SK-N-SH treated with all-trans-retinoic acid at 6 μM for 48 hours (cell line): ENCODE data around the gene FOXD1.

Experiments
- ATAC-seq: fragments of 200-7000 bp; cut with Tn5 transposase; 3 replicates; pipeline ENCODE4 v1.9.1; 2020; ENCODE audit warnings: mild to moderate bottlenecking, moderate library complexity
- ARNTL ChIP-seq: fragments of 450-650 bp; formaldehyde crosslinking; IDR thresholded peaks from 2 replicates; pipeline ENCODE4 v1.5.0; 2020; ENCODE audit warnings: low read depth, mild to moderate bottlenecking, moderate library complexity, borderline replicate concordance
- BACH2 ChIP-seq: fragments of 250-450 bp; sonication (Bioruptor Pico); IDR thresholded peaks from 2 replicates; pipeline ENCODE4 v1.9.0; 2021; ENCODE audit warnings: mild to moderate bottlenecking, borderline replicate concordance
- CREB5 ChIP-seq: fragments of 250-450 bp; sonication (Bioruptor Pico); IDR thresholded peaks from 2 replicates; pipeline ENCODE4 v1.5.1; 2020; ENCODE audit warnings: low read depth, mild to moderate bottlenecking, moderate library complexity
- CSDC2 ChIP-seq: fragments of 250-450 bp; sonication (Bioruptor Pico); IDR thresholded peaks from 2 replicates; pipeline ENCODE4 v1.5.0; 2020; ENCODE audit warnings: mild to moderate bottlenecking, moderate library complexity
- ESRRG ChIP-seq: fragments of 250-450 bp; sonication (Bioruptor Pico); IDR thresholded peaks from 2 replicates; pipeline ENCODE4 v1.6.1; 2021; ENCODE audit warnings: mild to moderate bottlenecking
- PATZ1 ChIP-seq: fragments of 250-450 bp; sonication (Bioruptor Pico); IDR thresholded peaks from 2 replicates; pipeline ENCODE4 v1.8.0; 2020; ENCODE audit warnings: mild to moderate bottlenecking, moderate library complexity, borderline replicate concordance
- PPARA ChIP-seq: fragments of 250-450 bp; sonication (Bioruptor Pico); IDR thresholded peaks from 2 replicates; pipeline ENCODE4 v1.5.0; 2020; ENCODE audit warnings: mild to moderate bottlenecking, borderline replicate concordance
- SNAI2 ChIP-seq: fragments of 250-450 bp; sonication (Bioruptor Pico); IDR thresholded peaks from 2 replicates; pipeline ENCODE4 v1.5.0; 2020; ENCODE audit warnings: mild to moderate bottlenecking, moderate library complexity
- TCF4 ChIP-seq: fragments of 250-450 bp; sonication (Bioruptor Pico); IDR thresholded peaks from 2 replicates; pipeline ENCODE4 v1.8.0; 2021; ENCODE audit warnings: mild to moderate bottlenecking, moderate library complexity, borderline replicate concordance
- TOX ChIP-seq: fragments of 250-450 bp; sonication (Bioruptor Pico); IDR thresholded peaks from 2 replicates; pipeline ENCODE4 v1.8.0; 2021; ENCODE audit warnings: mild to moderate bottlenecking, moderate library complexity, borderline replicate concordance
- TSHZ2 ChIP-seq: fragments of 250-450 bp; sonication (Bioruptor Pico); IDR thresholded peaks from 2 replicates; pipeline ENCODE4 v1.5.0; 2020; ENCODE audit warnings: mild to moderate bottlenecking, moderate library complexity
- ZFP3 ChIP-seq: fragments of 250-450 bp; sonication (Bioruptor Pico); IDR thresholded peaks from 2 replicates; pipeline ENCODE4 v1.5.0; 2020; ENCODE audit warnings: mild to moderate bottlenecking, moderate library complexity
- ZNF565 ChIP-seq: fragments of 450-650 bp; formaldehyde crosslinking; conservative IDR thresholded peaks from 2 replicates; pipeline ENCODE4 v1.5.0; 2020; ENCODE audit warnings: low read depth, mild to moderate bottlenecking, moderate library complexity
- ZNF70 ChIP-seq: fragments of 450-650 bp; formaldehyde crosslinking; IDR thresholded peaks from 2 replicates; pipeline ENCODE4 v1.5.0; 2020; ENCODE audit warnings: mild to moderate bottlenecking, moderate library complexity
- ZNF8 ChIP-seq: fragments of 450-650 bp; formaldehyde crosslinking; IDR thresholded peaks from 2 replicates; pipeline ENCODE4 v1.5.0; 2020; ENCODE audit warnings: mild to moderate bottlenecking, moderate library complexity

Gene FOXD1

GRCh38 chr5:73433982-73434342, 14.6 kb downstream of the FOXD1 start:
- TF ChIP-seq CREB5 (no peak), CSDC2 (CRISPR knock-in tag) (no peak), ARNTL (no peak), TOX (CRISPR knock-in tag) (no peak), SNAI2 (CRISPR knock-in tag) (no peak), ZNF70 (no peak), PATZ1 (CRISPR knock-in tag) (no peak), TCF4 (CRISPR knock-in tag) (no peak), ZNF565 (CRISPR knock-in tag) (no peak), ESRRG (CRISPR knock-in tag) (no peak), TSHZ2 (CRISPR knock-in tag) (no peak), ZNF8 (CRISPR knock-in tag) (no peak)
- ATAC-seq: no peak

- no peak for ATAC-seq
- TF ChIP-seq ZNF70: no peak
- TF ChIP-seq SNAI2 (CRISPR knock-in tag): no peak
- TF ChIP-seq TSHZ2 (CRISPR knock-in tag): no peak
- TF ChIP-seq ZNF565 (CRISPR knock-in tag): no peak
Measured at GRCh38 chr5:73433272-73433981, 15.2 kb downstream of the FOXD1 start.

- TF ChIP-seq ZFP3 (CRISPR knock-in tag) (no peak), CREB5 (no peak), PATZ1 (CRISPR knock-in tag) (no peak), BACH2 (CRISPR knock-in tag) (no peak), PPARA (CRISPR knock-in tag) (no peak)
- no peak for ATAC-seq
Measured at GRCh38 chr5:73431204-73431851, 17.2 kb downstream of the FOXD1 start.
